ENCODE data around the gene SBNO1. TPM values are rescaled to one million over a fixed set of nuclear protein-coding genes. Genes with fewer than 3 reads are reported as not detected.
"Not testable (repeated sequence)": the region's sequence is repeated elsewhere in the genome, so short reads cannot be mapped to it uniquely, and the experiment has no call there.

The SBNO1 gene
- total RNA-seq, 1 experiment from 2014 or later = 39.2 TPM

GRCh38 chr12:123248996-123249741, 115.5 kb downstream of the SBNO1 start:
- DNase-seq (ENCODE audit: low spot score) = not testable (repeated sequence)

GRCh38 chr12:123248129-123248528, 116.5 kb downstream of the SBNO1 start:
- DNase-seq (ENCODE audit: low spot score) = not testable (repeated sequence)

GRCh38 chr12:123245678-123246077, 119.0 kb downstream of the SBNO1 start:
- DNase-seq (ENCODE audit: low spot score) = no peak

- no peak for DNase-seq (ENCODE audit: low spot score)
Measured at GRCh38 chr12:123243671-123244262, 120.9 kb downstream of the SBNO1 start.

GRCh38 chr12:123242116-123242904, 122.3 kb downstream of the SBNO1 start:
- DNase-seq (ENCODE audit: low spot score) = no peak

Other genes with a start within 250 kb of the SBNO1 start
- 1.8 and 3.6 TPM in 2 replicates for gene PITPNM2, start 213.8 kb downstream of the SBNO1 start, total RNA-seq (2014; rRNA removed; shearing (Covaris generic))
- gene MPHOSPH9, start 131.7 kb downstream of the SBNO1 start, total RNA-seq (2014; rRNA removed; shearing (Covaris generic)) = 59.8 and 75.1 TPM in 2 replicates
- gene MTRFR, start 131.4 kb downstream of the SBNO1 start, total RNA-seq (2014; rRNA removed; shearing (Covaris generic)) = 14.8 and 20.2 TPM in 2 replicates
- 252 and 256 TPM in 2 replicates for gene CDK2AP1, start 93.0 kb downstream of the SBNO1 start, total RNA-seq (2014; rRNA removed; shearing (Covaris generic))
- 62.4 and 63.7 TPM in 2 replicates for gene KMT5A, start 19.3 kb upstream of the SBNO1 start, total RNA-seq (2014; rRNA removed; shearing (Covaris generic))
- gene RILPL2, start 71.8 kb upstream of the SBNO1 start, total RNA-seq (2014; rRNA removed; shearing (Covaris generic)) = 3.6 and 3.9 TPM in 2 replicates
- 8.6 and 12.0 TPM in 2 replicates for gene SNRNP35, start 93.3 kb upstream of the SBNO1 start, total RNA-seq (2014; rRNA removed; shearing (Covaris generic))
- gene RILPL1, start 168.9 kb upstream of the SBNO1 start, total RNA-seq (2014; rRNA removed; shearing (Covaris generic)) = 9.3 and 16.1 TPM in 2 replicates
- gene TMED2, start 219.7 kb upstream of the SBNO1 start, total RNA-seq (2014; rRNA removed; shearing (Covaris generic)) = 235 and 272 TPM in 2 replicates
- gene DDX55, start 237.3 kb upstream of the SBNO1 start, total RNA-seq (2014; rRNA removed; shearing (Covaris generic)) = 25.9 and 30.5 TPM in 2 replicates